Stomach (tissue), 4 donors: ENCODE data around the gene EGFL8.
"Not testable (repeated sequence)": the region's sequence is repeated elsewhere in the genome, so short reads cannot be mapped to it uniquely, and the experiment has no call there.

Source experiments
- POLR2A ChIP-seq, 4 donors: fragments of 450-650 bp; IDR thresholded peaks; one replicate each; pipeline ENCODE4 v1.6.1; 2016; ENCODE audit warnings: antibody characterized with exemption in 4 of 4, control low read depth in 2 of 4, mild to moderate bottlenecking in 1 of 4, moderate library complexity in 1 of 4
- POLR2AphosphoS5 ChIP-seq, 3 donors: sonication (generic); formaldehyde crosslinking; IDR thresholded peaks; one replicate each; pipeline ENCODE4 v1.6.1; 2016; ENCODE audit warnings: antibody characterized with exemption in 3 of 3
- TF ChIP-seq, protein P1 (sequence below), 7 experiments: fragments of 450-650 bp in 4 of 7; fragments of 200-600 bp in 3 of 7; sonication (generic) in 3 of 7; IDR thresholded peaks; one replicate each; pipeline ENCODE4 v1.5.1; 2016 to 2019; ENCODE audit warnings: antibody characterized with exemption in 7 of 7, control low read depth in 2 of 7, mild to moderate bottlenecking in 1 of 7

DNA sequence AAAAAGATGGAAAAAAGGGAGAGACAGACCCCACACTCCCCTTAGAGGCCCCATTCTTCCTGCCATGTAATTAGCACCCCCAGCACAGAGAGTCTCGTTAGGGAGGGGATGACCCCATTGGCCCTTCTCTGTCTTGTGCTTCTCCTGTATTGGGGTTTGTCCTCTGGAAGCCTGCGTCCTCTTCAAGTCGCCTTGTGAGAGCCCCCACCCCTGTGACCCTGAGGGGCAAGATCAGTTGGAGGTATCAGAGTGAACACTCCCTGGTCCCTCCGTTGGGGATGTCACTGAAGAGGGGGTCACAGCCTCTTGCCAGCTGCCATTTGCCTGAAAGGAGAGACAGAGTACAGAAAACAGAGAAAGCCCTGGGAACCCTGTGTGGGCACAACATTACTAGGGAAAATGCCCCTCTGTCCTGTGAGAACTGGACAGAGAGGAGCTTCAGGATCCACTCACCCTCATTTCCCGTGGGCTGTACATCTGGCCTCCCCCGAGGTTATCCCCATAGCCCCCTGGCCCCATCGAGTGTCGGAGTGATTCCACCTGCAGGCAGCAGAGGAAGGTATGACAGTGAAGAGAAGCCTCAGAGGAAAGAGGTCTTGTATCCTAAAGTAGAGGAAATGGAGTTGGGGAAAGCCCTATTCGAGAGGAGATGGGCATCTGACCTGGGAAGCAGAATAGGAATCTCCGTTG lies 21.9 kb downstream of the EGFL8 start:
- TF ChIP-seq, protein P1, sequence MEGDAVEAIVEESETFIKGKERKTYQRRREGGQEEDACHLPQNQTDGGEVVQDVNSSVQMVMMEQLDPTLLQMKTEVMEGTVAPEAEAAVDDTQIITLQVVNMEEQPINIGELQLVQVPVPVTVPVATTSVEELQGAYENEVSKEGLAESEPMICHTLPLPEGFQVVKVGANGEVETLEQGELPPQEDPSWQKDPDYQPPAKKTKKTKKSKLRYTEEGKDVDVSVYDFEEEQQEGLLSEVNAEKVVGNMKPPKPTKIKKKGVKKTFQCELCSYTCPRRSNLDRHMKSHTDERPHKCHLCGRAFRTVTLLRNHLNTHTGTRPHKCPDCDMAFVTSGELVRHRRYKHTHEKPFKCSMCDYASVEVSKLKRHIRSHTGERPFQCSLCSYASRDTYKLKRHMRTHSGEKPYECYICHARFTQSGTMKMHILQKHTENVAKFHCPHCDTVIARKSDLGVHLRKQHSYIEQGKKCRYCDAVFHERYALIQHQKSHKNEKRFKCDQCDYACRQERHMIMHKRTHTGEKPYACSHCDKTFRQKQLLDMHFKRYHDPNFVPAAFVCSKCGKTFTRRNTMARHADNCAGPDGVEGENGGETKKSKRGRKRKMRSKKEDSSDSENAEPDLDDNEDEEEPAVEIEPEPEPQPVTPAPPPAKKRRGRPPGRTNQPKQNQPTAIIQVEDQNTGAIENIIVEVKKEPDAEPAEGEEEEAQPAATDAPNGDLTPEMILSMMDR (IDR thresholded peaks at IDR 0.05): not testable (repeated sequence)
- TF ChIP-seq POLR2AphosphoS5, POLR2A (IDR thresholded peaks at IDR 0.05): not testable (repeated sequence)
